DOHH2 (cell line): ENCODE results near the gene ZCRB1.

ENCODE experiments used
- H3F3A ChIP-seq: fragments of 200-600 bp; sonication (generic), shearing (Covaris generic); 2 replicates; pipeline ENCODE4 v1.6.0; 2016; ENCODE audit warnings: antibody characterized with exemption, mild to moderate bottlenecking; ENCODE audit not compliant: control insufficient read depth, insufficient read depth
- H3K27ac ChIP-seq: fragments of 200-600 bp; sonication (generic); 2 replicates; pipeline ENCODE4 v1.5.1; 2014; ENCODE audit warnings: low read depth, mild to moderate bottlenecking, low read length, moderate library complexity
- H3K27me3 ChIP-seq: fragments of 200-600 bp; sonication (generic); 2 replicates; pipeline ENCODE4 v1.6.1; 2014; ENCODE audit warnings: mild to moderate bottlenecking, low read length, mixed read lengths; ENCODE audit not compliant: control insufficient read depth
- H3K36me3 ChIP-seq: fragments of 200-600 bp; sonication (generic); 2 replicates; pipeline ENCODE4 v1.6.1; 2014; ENCODE audit warnings: mild to moderate bottlenecking, low read length, moderate library complexity, mixed read lengths; ENCODE audit not compliant: control insufficient read depth
- H3K4me1 ChIP-seq: fragments of 200-600 bp; sonication (generic); 2 replicates; pipeline ENCODE4 v1.6.1; 2014; ENCODE audit warnings: mild to moderate bottlenecking, low read length, mixed read lengths; ENCODE audit not compliant: control insufficient read depth
- H3K4me2 ChIP-seq: fragments of 200-600 bp; sonication (generic); 2 replicates; pipeline ENCODE4 v1.6.0; 2014; ENCODE audit warnings: mild to moderate bottlenecking, low read length, moderate library complexity
- H3K4me3 ChIP-seq: fragments of 200-600 bp; sonication (generic); 2 replicates; pipeline ENCODE4 v1.5.1; 2014; ENCODE audit warnings: mild to moderate bottlenecking, low read length, mixed read lengths
- H3K79me2 ChIP-seq: fragments of 200-600 bp; sonication (generic); 2 replicates; pipeline ENCODE4 v1.6.1; 2014; ENCODE audit warnings: mild to moderate bottlenecking, low read length, mixed read lengths; ENCODE audit not compliant: control insufficient read depth
- H3K9me2 ChIP-seq: fragments of 200-600 bp; sonication (generic); replicated peaks from 2 replicates; pipeline ENCODE4 v1.6.1; 2014; ENCODE audit warnings: mild to moderate bottlenecking, low read length, mixed read lengths; ENCODE audit not compliant: control insufficient read depth
- H3K9me3 ChIP-seq: fragments of 200-600 bp; sonication (generic); 2 replicates; pipeline ENCODE4 v1.6.1; 2014; ENCODE audit warnings: antibody characterized with exemption, low read length, mixed read lengths; ENCODE audit not compliant: control insufficient read depth, insufficient read depth
- H4K20me1 ChIP-seq: fragments of 200-600 bp; sonication (generic); 2 replicates; pipeline ENCODE4 v1.6.0; 2014; ENCODE audit warnings: low read depth, mild to moderate bottlenecking, antibody characterized with exemption, low read length, moderate library complexity; ENCODE audit not compliant: control insufficient read depth, insufficient read depth
- CTCF ChIP-seq: fragments of 200-600 bp; sonication (generic); IDR thresholded peaks from one replicate; pipeline ENCODE4 v1.5.1; 2014; ENCODE audit warnings: antibody characterized with exemption, mild to moderate bottlenecking, low read depth, low read length; ENCODE audit not compliant: poor library complexity, severe bottlenecking
- EZH2phosphoT487 ChIP-seq: fragments of 200-600 bp; sonication (generic); IDR thresholded peaks from 2 replicates; pipeline ENCODE4 v1.6.1; 2017; ENCODE audit warnings: borderline replicate concordance, mild to moderate bottlenecking, antibody characterized with exemption, low read length, moderate library complexity, mixed read lengths

ZCRB1 gene

GRCh38 chr12:42286741-42287140 lies 39.2 kb downstream of the ZCRB1 start:
- H3K36me3 ChIP-seq, result no peaks in the 10 kb centered on the region
- H3K4me3 ChIP-seq, result no peak overlapping the region
- H3K9me3 ChIP-seq, result no peaks in the 10 kb centered on the region
- no peak overlapping the region for H3K27ac ChIP-seq
- no peaks in the 10 kb centered on the region for H3F3A ChIP-seq
- H3K27me3 ChIP-seq, result peaks cover 5% of the 10 kb centered on the region; the same call in 1 of the 2 replicates
- TF ChIP-seq CTCF (no peak), EZH2phosphoT487 (no peak)
- no peaks in the 10 kb centered on the region for H4K20me1 ChIP-seq
- H3K9me2 ChIP-seq, result no peaks in the 10 kb centered on the region
- H3K79me2 ChIP-seq, result no peaks in the 10 kb centered on the region
- no peak overlapping the region for H3K4me2 ChIP-seq
- H3K4me1 ChIP-seq, result no peaks in the 10 kb centered on the region

- H4K20me1 ChIP-seq, result no peaks in the 10 kb centered on the region
- H3K4me2 ChIP-seq, result no peak overlapping the region
These were observed 40.5 kb downstream of the ZCRB1 start for GRCh38 chr12:42285431-42285830.

GRCh38 chr12:42284876-42285275 lies 41.0 kb downstream of the ZCRB1 start:
- Histone ChIP-seq H3K4me2 (no peak overlapping the region), H3K4me1 (no peaks in the 10 kb centered on the region), H3F3A (no peaks in the 10 kb centered on the region), H3K36me3 (no peaks in the 10 kb centered on the region), H3K27me3 (no peaks in the 10 kb centered on the region), H3K9me2 (no peaks in the 10 kb centered on the region), H3K4me3 (no peak overlapping the region), H3K27ac (no peak overlapping the region), H3K9me3 (no peaks in the 10 kb centered on the region), H3K79me2 (no peaks in the 10 kb centered on the region), H4K20me1 (no peaks in the 10 kb centered on the region)
- TF ChIP-seq EZH2phosphoT487 (no peak), CTCF (no peak)

More at GRCh38 chr12:42285431-42285830, 40.5 kb downstream of the ZCRB1 start:
- no peaks in the 10 kb centered on the region for H3K9me2 ChIP-seq
- H3K4me3 ChIP-seq, result no peak overlapping the region
- H3K4me1 ChIP-seq, result no peaks in the 10 kb centered on the region
- H3F3A ChIP-seq, result no peaks in the 10 kb centered on the region
- no peaks in the 10 kb centered on the region for H3K79me2 ChIP-seq
- H3K27me3 ChIP-seq, result no peaks in the 10 kb centered on the region
- TF ChIP-seq EZH2phosphoT487 (no peak), CTCF (no peak)
- no peak overlapping the region for H3K27ac ChIP-seq
- no peaks in the 10 kb centered on the region for H3K36me3 ChIP-seq
- no peaks in the 10 kb centered on the region for H3K9me3 ChIP-seq

GRCh38 chr12:42284157-42284556 lies 41.7 kb downstream of the ZCRB1 start:
- H3K79me2 ChIP-seq, result no peaks in the 10 kb centered on the region
- no peaks in the 10 kb centered on the region for H3F3A ChIP-seq
- H3K4me3 ChIP-seq, result no peak overlapping the region
- H4K20me1 ChIP-seq, result no peaks in the 10 kb centered on the region
- no peaks in the 10 kb centered on the region for H3K36me3 ChIP-seq
- no peak overlapping the region for H3K27ac ChIP-seq
- H3K4me1 ChIP-seq, result no peaks in the 10 kb centered on the region
- H3K9me2 ChIP-seq, result no peaks in the 10 kb centered on the region
- no peaks in the 10 kb centered on the region for H3K27me3 ChIP-seq
- TF ChIP-seq EZH2phosphoT487 (no peak), CTCF (no peak)
- H3K4me2 ChIP-seq, result no peak overlapping the region
- no peaks in the 10 kb centered on the region for H3K9me3 ChIP-seq
